ENCODE data around the gene RPS27.
A peak's percentile ranks its signal among the peaks of the same experiment; 100 is the strongest.
"Not testable (repeated sequence)": the region's sequence is repeated elsewhere in the genome, so short reads cannot be mapped to it uniquely, and the experiment has no call there.

Gene RPS27

DNA sequence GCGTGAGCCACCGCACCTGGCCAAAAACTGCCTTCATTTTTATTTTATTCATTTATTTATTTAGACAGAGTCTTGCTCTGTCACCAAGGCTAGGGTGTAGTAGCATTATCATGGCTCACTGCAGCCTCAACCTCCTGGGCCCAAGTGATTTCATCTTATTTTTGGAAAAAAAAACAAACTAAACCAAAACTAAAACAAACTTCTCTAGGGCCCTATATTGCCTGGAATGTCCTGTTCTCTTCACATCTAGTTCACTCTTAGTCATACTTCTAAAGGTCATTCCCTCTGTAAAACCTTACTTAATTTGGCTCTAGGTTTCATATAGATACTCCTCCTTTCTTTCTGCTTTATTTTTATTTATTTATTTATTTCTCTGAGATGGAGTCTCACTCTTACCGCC lies 15.6 kb downstream of the RPS27 start:
- no peaks in the 10 kb centered on the region for H3K9me3 ChIP-seq (ENCODE audit: control insufficient read depth, low read length)
- no peak overlapping the region for H3K4ac ChIP-seq (ENCODE audit: low read depth in 1 of 2, low read length in 2 of 2)
- H2AFZ ChIP-seq (ENCODE audit: low read depth, low read length) = no peak overlapping the region
- no peak overlapping the region for H4K8ac ChIP-seq (ENCODE audit: low read length)
- no peak overlapping the region for H4K91ac ChIP-seq (ENCODE audit: low read length)
- peaks cover 2% of the 10 kb centered on the region for H3K4me1 ChIP-seq (ENCODE audit: control insufficient read depth, insufficient read depth, low read depth, low read length)
- H2BK12ac ChIP-seq (ENCODE audit: low read length in 2 of 2) = no peak overlapping the region
- no peak overlapping the region for H3K23ac ChIP-seq (ENCODE audit: low read length in 2 of 2)
- no peaks in the 10 kb centered on the region for H3K36me3 ChIP-seq (ENCODE audit: control insufficient read depth in 1 of 2, insufficient read depth in 2 of 2, low read depth in 1 of 2, low read length in 2 of 2)
- no peak overlapping the region for H3K4me3 ChIP-seq (ENCODE audit: insufficient read depth in 1 of 2, low read depth in 1 of 2, low read length in 2 of 2)
- H2AK5ac ChIP-seq (ENCODE audit: low read length, severe bottlenecking) = no peak overlapping the region
- H3K14ac ChIP-seq (ENCODE audit: low read length in 2 of 2) = no peak overlapping the region
- no peak overlapping the region for H3K18ac ChIP-seq (ENCODE audit: low read depth in 1 of 2, low read length in 2 of 2)
- H3K79me1 ChIP-seq (replicated peaks; ENCODE audit: low read length, poor library complexity, severe bottlenecking) = no peaks in the 10 kb centered on the region
- H2BK5ac ChIP-seq (ENCODE audit: low read depth, low read length, poor library complexity, severe bottlenecking) = no peak overlapping the region
- no peak overlapping the region for H2BK15ac ChIP-seq (ENCODE audit: low read depth, poor library complexity, severe bottlenecking)
- H2BK120ac ChIP-seq (ENCODE audit: low read depth, low read length) = no peak overlapping the region
- H3K27me3 ChIP-seq (ENCODE audit: control insufficient read depth in 1 of 2, insufficient read depth in 1 of 2, low read length in 2 of 2) = no peaks in the 10 kb centered on the region
- DNase-seq = peak; percentile 57
- no peak overlapping the region for H3K27ac ChIP-seq (ENCODE audit: low read length, poor library complexity, severe bottlenecking)
- WGBS = 86% methylated on average over 1 of the region's 3 CpGs
- H3K4me2 ChIP-seq (ENCODE audit: low read length, poor library complexity, severe bottlenecking) = no peak overlapping the region
- no peak overlapping the region for H3K9ac ChIP-seq (ENCODE audit: low read length)

DNA sequence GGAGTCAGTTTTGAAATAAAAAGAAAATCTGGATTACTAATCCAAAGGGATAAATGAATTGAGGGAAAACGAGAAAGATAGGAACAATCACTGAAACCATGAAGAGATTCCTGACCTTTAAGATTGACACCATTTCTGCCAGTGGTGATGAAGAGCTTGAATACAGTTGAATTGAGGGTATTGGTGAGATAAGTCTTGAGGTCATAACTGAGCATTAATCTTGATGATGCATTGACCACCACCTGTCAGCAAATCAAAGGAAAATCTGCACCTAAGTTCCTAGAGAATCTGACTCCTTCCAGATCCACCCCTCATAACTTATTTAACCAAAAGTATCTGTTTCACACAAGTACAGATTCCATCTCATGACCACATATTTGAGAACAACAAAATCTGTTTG lies 21.6 kb downstream of the RPS27 start:
- H3K4me2 ChIP-seq (ENCODE audit: low read length, poor library complexity, severe bottlenecking) = no peak overlapping the region
- no peak overlapping the region for H3K9ac ChIP-seq (ENCODE audit: low read length)
- no peak overlapping the region for H2BK5ac ChIP-seq (ENCODE audit: low read depth, low read length, poor library complexity, severe bottlenecking)
- no peak overlapping the region for H3K18ac ChIP-seq (ENCODE audit: low read depth in 1 of 2, low read length in 2 of 2)
- no peak overlapping the region for H4K91ac ChIP-seq (ENCODE audit: low read length)
- WGBS = 84% methylated on average over 1 of the region's 1 CpG
- no peaks in the 10 kb centered on the region for H3K27me3 ChIP-seq (ENCODE audit: control insufficient read depth in 1 of 2, insufficient read depth in 1 of 2, low read length in 2 of 2)
- H3K23ac ChIP-seq (ENCODE audit: low read length in 2 of 2) = no peak overlapping the region
- H3K4me1 ChIP-seq (ENCODE audit: control insufficient read depth, insufficient read depth, low read depth, low read length) = no peaks in the 10 kb centered on the region
- H3K79me1 ChIP-seq (replicated peaks; ENCODE audit: low read length, poor library complexity, severe bottlenecking) = no peaks in the 10 kb centered on the region
- no peak overlapping the region for H2BK15ac ChIP-seq (ENCODE audit: low read depth, poor library complexity, severe bottlenecking)
- H3K36me3 ChIP-seq (ENCODE audit: control insufficient read depth in 1 of 2, insufficient read depth in 2 of 2, low read depth in 1 of 2, low read length in 2 of 2) = no peaks in the 10 kb centered on the region
- H3K4ac ChIP-seq (ENCODE audit: low read depth in 1 of 2, low read length in 2 of 2) = no peak overlapping the region
- no peak overlapping the region for H2AK5ac ChIP-seq (ENCODE audit: low read length, severe bottlenecking)
- no peak overlapping the region for H2BK120ac ChIP-seq (ENCODE audit: low read depth, low read length)
- no peak overlapping the region for H3K4me3 ChIP-seq (ENCODE audit: insufficient read depth in 1 of 2, low read depth in 1 of 2, low read length in 2 of 2)
- no peak overlapping the region for H2AFZ ChIP-seq (ENCODE audit: low read depth, low read length)
- H3K14ac ChIP-seq (ENCODE audit: low read length in 2 of 2) = no peak overlapping the region
- DNase-seq = no peak
- H4K8ac ChIP-seq (ENCODE audit: low read length) = no peak overlapping the region
- H2BK12ac ChIP-seq (ENCODE audit: low read length in 2 of 2) = no peak overlapping the region
- H3K27ac ChIP-seq (ENCODE audit: low read length, poor library complexity, severe bottlenecking) = no peak overlapping the region
- H3K9me3 ChIP-seq (ENCODE audit: control insufficient read depth, low read length) = no peaks in the 10 kb centered on the region

GRCh38 chr1:154012543-154012942 lies 22.0 kb downstream of the RPS27 start:
- DNase-seq; H2BK15ac ChIP-seq (ENCODE audit: low read depth, poor library complexity, severe bottlenecking); H3K9ac ChIP-seq (ENCODE audit: low read length); H2AK5ac ChIP-seq (ENCODE audit: low read length, severe bottlenecking); H3K27ac ChIP-seq (ENCODE audit: low read length, poor library complexity, severe bottlenecking); H3K36me3 ChIP-seq (ENCODE audit: control insufficient read depth in 1 of 2, insufficient read depth in 2 of 2, low read depth in 1 of 2, low read length in 2 of 2); H2BK12ac ChIP-seq (ENCODE audit: low read length in 2 of 2); H4K8ac ChIP-seq (ENCODE audit: low read length); H2AFZ ChIP-seq (ENCODE audit: low read depth, low read length); H3K4ac ChIP-seq (ENCODE audit: low read depth in 1 of 2, low read length in 2 of 2); H3K27me3 ChIP-seq (ENCODE audit: control insufficient read depth in 1 of 2, insufficient read depth in 1 of 2, low read length in 2 of 2); H2BK5ac ChIP-seq (ENCODE audit: low read depth, low read length, poor library complexity, severe bottlenecking); H2BK120ac ChIP-seq (ENCODE audit: low read depth, low read length); H3K14ac ChIP-seq (ENCODE audit: low read length in 2 of 2); H3K79me1 ChIP-seq (replicated peaks; ENCODE audit: low read length, poor library complexity, severe bottlenecking); H3K4me2 ChIP-seq (ENCODE audit: low read length, poor library complexity, severe bottlenecking); H3K18ac ChIP-seq (ENCODE audit: low read depth in 1 of 2, low read length in 2 of 2); H3K23ac ChIP-seq (ENCODE audit: low read length in 2 of 2); H3K9me3 ChIP-seq (ENCODE audit: control insufficient read depth, low read length); H3K4me1 ChIP-seq (ENCODE audit: control insufficient read depth, insufficient read depth, low read depth, low read length); H4K91ac ChIP-seq (ENCODE audit: low read length); H3K4me3 ChIP-seq (ENCODE audit: insufficient read depth in 1 of 2, low read depth in 1 of 2, low read length in 2 of 2): not testable (repeated sequence)
- WGBS = 95% methylated on average over 14 of the region's 14 CpGs

GRCh38 chr1:154014154-154014907 lies 23.8 kb downstream of the RPS27 start:
- no peak overlapping the region for H2BK120ac ChIP-seq (ENCODE audit: low read depth, low read length)
- H3K36me3 ChIP-seq (ENCODE audit: control insufficient read depth in 1 of 2, insufficient read depth in 2 of 2, low read depth in 1 of 2, low read length in 2 of 2) = no peaks in the 10 kb centered on the region
- H3K9me3 ChIP-seq (ENCODE audit: control insufficient read depth, low read length) = no peaks in the 10 kb centered on the region
- H3K14ac ChIP-seq (ENCODE audit: low read length in 2 of 2) = no peak overlapping the region
- no peak overlapping the region for H2AFZ ChIP-seq (ENCODE audit: low read depth, low read length)
- H3K23ac ChIP-seq (ENCODE audit: low read length in 2 of 2) = no peak overlapping the region
- no peak overlapping the region for H4K8ac ChIP-seq (ENCODE audit: low read length)
- no peaks in the 10 kb centered on the region for H3K79me1 ChIP-seq (replicated peaks; ENCODE audit: low read length, poor library complexity, severe bottlenecking)
- no peak overlapping the region for H2BK12ac ChIP-seq (ENCODE audit: low read length in 2 of 2)
- no peak overlapping the region for H3K27ac ChIP-seq (ENCODE audit: low read length, poor library complexity, severe bottlenecking)
- peak; percentile 62 for DNase-seq
- H2AK5ac ChIP-seq (ENCODE audit: low read length, severe bottlenecking) = no peak overlapping the region
- H3K18ac ChIP-seq (ENCODE audit: low read depth in 1 of 2, low read length in 2 of 2) = no peak overlapping the region
- no peak overlapping the region for H2BK5ac ChIP-seq (ENCODE audit: low read depth, low read length, poor library complexity, severe bottlenecking)
- H3K4me1 ChIP-seq (ENCODE audit: control insufficient read depth, insufficient read depth, low read depth, low read length) = no peaks in the 10 kb centered on the region
- H3K4me3 ChIP-seq (ENCODE audit: insufficient read depth in 1 of 2, low read depth in 1 of 2, low read length in 2 of 2) = no peak overlapping the region
- no peak overlapping the region for H2BK15ac ChIP-seq (ENCODE audit: low read depth, poor library complexity, severe bottlenecking)
- H3K27me3 ChIP-seq (ENCODE audit: control insufficient read depth in 1 of 2, insufficient read depth in 1 of 2, low read length in 2 of 2) = no peaks in the 10 kb centered on the region
- 55% methylated on average over 3 of the region's 3 CpGs for WGBS
- no peak overlapping the region for H4K91ac ChIP-seq (ENCODE audit: low read length)
- H3K4ac ChIP-seq (ENCODE audit: low read depth in 1 of 2, low read length in 2 of 2) = no peak overlapping the region
- no peak overlapping the region for H3K9ac ChIP-seq (ENCODE audit: low read length)
- H3K4me2 ChIP-seq (ENCODE audit: low read length, poor library complexity, severe bottlenecking) = no peak overlapping the region
